GM19468 (cell line): ENCODE results near the gene FCMR.

ENCODE experiments used
- ATAC-seq: cut with Tn5 transposase; IDR thresholded peaks from one replicate; pipeline ENCODE4 v1.9.1; 2021; ENCODE audit warnings: mild to moderate bottlenecking, moderate library complexity, moderate number of reproducible peaks; ENCODE audit not compliant: unreplicated experiment; ENCODE audit errors: extremely low read depth

Gene FCMR

GRCh38 chr1:206921772-206922265, at the start of gene FCMR:
Gene FCMR (minus strand): TSS chr1:206921941. CDS start chr1:206921854, 87 bp downstream.
- no peak for ATAC-seq

- ATAC-seq: no peak
These were observed 49.4 kb upstream of the FCMR start for GRCh38 chr1:206971029-206971655.

GRCh38 chr1:206970446-206970845, 48.7 kb upstream of the FCMR start, which contains the start of gene FCAMR:
Gene FCAMR (minus strand): TSS chr1:206970460. CDS start chr1:206970125, 335 bp downstream.
- no peak for ATAC-seq

GRCh38 chr1:206969090-206969489, 47.3 kb upstream of the FCMR start:
- no peak for ATAC-seq

GRCh38 chr1:206967096-206967849, 45.5 kb upstream of the FCMR start:
- no peak for ATAC-seq

GRCh38 chr1:206965781-206966180, 44.0 kb upstream of the FCMR start:
- ATAC-seq: no peak

GRCh38 chr1:206963740-206964139, 42.0 kb upstream of the FCMR start:
- ATAC-seq: no peak

- no peak for ATAC-seq
These were observed 41.5 kb upstream of the FCMR start for GRCh38 chr1:206963119-206963712.

- no peak for ATAC-seq
These were observed 40.5 kb upstream of the FCMR start for GRCh38 chr1:206962272-206962671.

- ATAC-seq: no peak
These were observed 39.9 kb upstream of the FCMR start for GRCh38 chr1:206961668-206962067.

- no peak for ATAC-seq
These were observed 39.1 kb upstream of the FCMR start for GRCh38 chr1:206960676-206961386.

- no peak for ATAC-seq
These were observed 36.4 kb upstream of the FCMR start for GRCh38 chr1:206958144-206958543.

- ATAC-seq: no peak
These were observed 35.9 kb upstream of the FCMR start for GRCh38 chr1:206957639-206958038.

- ATAC-seq: no peak
These were observed 34.0 kb upstream of the FCMR start for GRCh38 chr1:206955476-206956451.

GRCh38 chr1:206954459-206955342, 33.0 kb upstream of the FCMR start:
- ATAC-seq: no peak

GRCh38 chr1:206953626-206954025, 31.9 kb upstream of the FCMR start:
- no peak for ATAC-seq

- ATAC-seq: no peak
These were observed 31.4 kb upstream of the FCMR start for GRCh38 chr1:206953126-206953525.

GRCh38 chr1:206952171-206952570, 30.4 kb upstream of the FCMR start:
- no peak for ATAC-seq
